NOMO-1 (cell line): ENCODE data around the gene ACKR3.

Experiments used
- DNase-seq, 2 experiments: peaks; one replicate each; lab custom pipeline; 2025; ENCODE audit not compliant: unreplicated experiment in 2 of 2; lab: John Stamatoyannopoulos, UW

The ACKR3 gene

GRCh38 chr2:236566596-236566995, 3.0 kb upstream of the ACKR3 start:
- no peak for DNase-seq

- peak; percentile 32 to 64 for DNase-seq
Observed at GRCh38 chr2:236568068-236568921, 1.3 kb upstream of the ACKR3 start.

- DNase-seq: no peak
Observed at GRCh38 chr2:236568922-236569572, 578 bp upstream of the ACKR3 start.

GRCh38 chr2:236570081-236570868, 650 bp downstream of the ACKR3 start:
- peak in 1 of 2 experiments; percentile 41 for DNase-seq

GRCh38 chr2:236571145-236571544, 1.5 kb downstream of the ACKR3 start:
- DNase-seq: no peak

GRCh38 chr2:236572482-236572881, 2.9 kb downstream of the ACKR3 start:
- DNase-seq: no peak

GRCh38 chr2:236573066-236573929, 3.7 kb downstream of the ACKR3 start:
- no peak for DNase-seq

- DNase-seq: no peak
Observed at GRCh38 chr2:236574000-236574399, 4.4 kb downstream of the ACKR3 start.

GRCh38 chr2:236574424-236575145, 5.0 kb downstream of the ACKR3 start:
- no peak for DNase-seq

GRCh38 chr2:236575510-236575909, 5.9 kb downstream of the ACKR3 start:
- DNase-seq: no peak

GRCh38 chr2:236576087-236576486, 6.5 kb downstream of the ACKR3 start:
- DNase-seq: no peak

- no peak for DNase-seq
Observed at GRCh38 chr2:236576953-236577352, 7.3 kb downstream of the ACKR3 start.

GRCh38 chr2:236577481-236578410, 8.1 kb downstream of the ACKR3 start:
- no peak for DNase-seq

GRCh38 chr2:236578411-236578846, 8.8 kb downstream of the ACKR3 start:
- no peak for DNase-seq

- DNase-seq: no peak
Observed at GRCh38 chr2:236579048-236579745, 9.6 kb downstream of the ACKR3 start.

- DNase-seq: no peak
Observed at GRCh38 chr2:236579746-236580315, 10.2 kb downstream of the ACKR3 start.

- DNase-seq: no peak
Observed at GRCh38 chr2:236580746-236581355, 11.2 kb downstream of the ACKR3 start.
